ENCODE results near the gene HES2. TPM values are rescaled to one million over a fixed set of nuclear protein-coding genes. Genes with fewer than 3 reads are reported as not detected.

HES2 gene
- total and polyA plus RNA-seq, 4 donors = 0.10 TPM; not detected in 3

DNA sequence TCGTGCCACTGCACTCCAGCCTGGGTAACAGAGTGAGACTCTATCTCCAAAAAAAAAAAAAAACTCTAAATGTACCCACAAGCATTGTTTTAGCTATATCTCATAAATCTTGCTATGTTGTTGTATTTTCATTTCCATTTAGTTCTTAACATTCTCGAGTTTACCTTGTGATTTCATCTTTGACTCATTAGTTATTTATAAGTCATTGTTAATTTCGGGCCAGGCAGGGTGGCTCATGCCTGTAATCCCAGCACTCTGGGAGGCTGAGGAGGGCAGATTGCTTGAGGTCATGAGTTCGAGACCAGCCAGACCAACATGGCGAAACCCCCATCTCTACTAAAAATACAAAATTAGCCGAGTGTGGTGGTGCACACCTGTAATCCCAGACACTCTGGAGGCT lies 11.7 kb downstream of the HES2 start:
- DNase-seq (ENCODE audit: low spot score) = no peak
- H3K36me3 ChIP-seq (ENCODE audit: control insufficient read depth in 4 of 4, insufficient read depth in 3 of 4, low read depth in 1 of 4, low read length in 3 of 4) = no peaks in the 10 kb centered on the region
- H3K9ac ChIP-seq (ENCODE audit: low read depth in 1 of 2, low read length in 2 of 2) = no peak overlapping the region
- H3K4me3 ChIP-seq (ENCODE audit: low read depth in 1 of 3, low read length in 3 of 3) = no peak overlapping the region
- no peaks in the 10 kb centered on the region for H3K9me3 ChIP-seq (ENCODE audit: control insufficient read depth in 4 of 4, low read length in 3 of 4)
- WGBS = 91% methylated on average over 6 of the region's 6 CpGs
- H3K27ac ChIP-seq (ENCODE audit: low read depth in 1 of 2, low read length in 2 of 2) = no peak overlapping the region
- H3K4me1 ChIP-seq (ENCODE audit: control insufficient read depth in 4 of 4, insufficient read depth in 4 of 4, low read length in 3 of 4) = peaks cover 0 to 8% (median 4%) of the 10 kb centered on the region in 4 donors
- no peak for TF ChIP-seq HNF4A (conservative IDR thresholded peaks at IDR 0.05)
- no peak for TF ChIP-seq SP1 (IDR thresholded peaks at IDR 0.05)
- TF ChIP-seq FOXA1 (IDR thresholded peaks at IDR 0.05) = no peak
- no peak for TF ChIP-seq RAD21 (IDR thresholded peaks at IDR 0.05)
- no peak for TF ChIP-seq JUND (IDR thresholded peaks at IDR 0.05)
- no peak for TF ChIP-seq HNF4G (IDR thresholded peaks at IDR 0.05)
- TF ChIP-seq, protein P1, sequence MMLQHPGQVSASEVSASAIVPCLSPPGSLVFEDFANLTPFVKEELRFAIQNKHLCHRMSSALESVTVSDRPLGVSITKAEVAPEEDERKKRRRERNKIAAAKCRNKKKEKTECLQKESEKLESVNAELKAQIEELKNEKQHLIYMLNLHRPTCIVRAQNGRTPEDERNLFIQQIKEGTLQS (IDR thresholded peaks at IDR 0.05) = no peak
- TF ChIP-seq, protein P2, sequence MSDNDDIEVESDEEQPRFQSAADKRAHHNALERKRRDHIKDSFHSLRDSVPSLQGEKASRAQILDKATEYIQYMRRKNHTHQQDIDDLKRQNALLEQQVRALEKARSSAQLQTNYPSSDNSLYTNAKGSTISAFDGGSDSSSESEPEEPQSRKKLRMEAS (IDR thresholded peaks at IDR 0.05) = no peak
- TF ChIP-seq FOXA2 (IDR thresholded peaks at IDR 0.05) = no peak
- TF ChIP-seq, protein P3, sequence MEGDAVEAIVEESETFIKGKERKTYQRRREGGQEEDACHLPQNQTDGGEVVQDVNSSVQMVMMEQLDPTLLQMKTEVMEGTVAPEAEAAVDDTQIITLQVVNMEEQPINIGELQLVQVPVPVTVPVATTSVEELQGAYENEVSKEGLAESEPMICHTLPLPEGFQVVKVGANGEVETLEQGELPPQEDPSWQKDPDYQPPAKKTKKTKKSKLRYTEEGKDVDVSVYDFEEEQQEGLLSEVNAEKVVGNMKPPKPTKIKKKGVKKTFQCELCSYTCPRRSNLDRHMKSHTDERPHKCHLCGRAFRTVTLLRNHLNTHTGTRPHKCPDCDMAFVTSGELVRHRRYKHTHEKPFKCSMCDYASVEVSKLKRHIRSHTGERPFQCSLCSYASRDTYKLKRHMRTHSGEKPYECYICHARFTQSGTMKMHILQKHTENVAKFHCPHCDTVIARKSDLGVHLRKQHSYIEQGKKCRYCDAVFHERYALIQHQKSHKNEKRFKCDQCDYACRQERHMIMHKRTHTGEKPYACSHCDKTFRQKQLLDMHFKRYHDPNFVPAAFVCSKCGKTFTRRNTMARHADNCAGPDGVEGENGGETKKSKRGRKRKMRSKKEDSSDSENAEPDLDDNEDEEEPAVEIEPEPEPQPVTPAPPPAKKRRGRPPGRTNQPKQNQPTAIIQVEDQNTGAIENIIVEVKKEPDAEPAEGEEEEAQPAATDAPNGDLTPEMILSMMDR (IDR thresholded peaks at IDR 0.05; ENCODE audit: low read depth, low read length, missing input control) = no peak
- TF ChIP-seq, protein P4, sequence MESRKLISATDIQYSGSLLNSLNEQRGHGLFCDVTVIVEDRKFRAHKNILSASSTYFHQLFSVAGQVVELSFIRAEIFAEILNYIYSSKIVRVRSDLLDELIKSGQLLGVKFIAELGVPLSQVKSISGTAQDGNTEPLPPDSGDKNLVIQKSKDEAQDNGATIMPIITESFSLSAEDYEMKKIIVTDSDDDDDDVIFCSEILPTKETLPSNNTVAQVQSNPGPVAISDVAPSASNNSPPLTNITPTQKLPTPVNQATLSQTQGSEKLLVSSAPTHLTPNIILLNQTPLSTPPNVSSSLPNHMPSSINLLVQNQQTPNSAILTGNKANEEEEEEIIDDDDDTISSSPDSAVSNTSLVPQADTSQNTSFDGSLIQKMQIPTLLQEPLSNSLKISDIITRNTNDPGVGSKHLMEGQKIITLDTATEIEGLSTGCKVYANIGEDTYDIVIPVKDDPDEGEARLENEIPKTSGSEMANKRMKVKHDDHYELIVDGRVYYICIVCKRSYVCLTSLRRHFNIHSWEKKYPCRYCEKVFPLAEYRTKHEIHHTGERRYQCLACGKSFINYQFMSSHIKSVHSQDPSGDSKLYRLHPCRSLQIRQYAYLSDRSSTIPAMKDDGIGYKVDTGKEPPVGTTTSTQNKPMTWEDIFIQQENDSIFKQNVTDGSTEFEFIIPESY (IDR thresholded peaks at IDR 0.05) = no peak
- TF ChIP-seq NR2F2 (IDR thresholded peaks at IDR 0.05) = no peak
- TF ChIP-seq GABPA (IDR thresholded peaks at IDR 0.05 in 1 of 2, conservative IDR thresholded peaks at IDR 0.05 in 1 of 2) = no peak
- TF ChIP-seq RXRA (IDR thresholded peaks at IDR 0.05) = no peak
- H3K27me3 ChIP-seq (ENCODE audit: control insufficient read depth in 4 of 4, insufficient read depth in 4 of 4, low read length in 3 of 4) = peaks cover 0 to 4% (median 0%) of the 10 kb centered on the region in 4 donors

DNA sequence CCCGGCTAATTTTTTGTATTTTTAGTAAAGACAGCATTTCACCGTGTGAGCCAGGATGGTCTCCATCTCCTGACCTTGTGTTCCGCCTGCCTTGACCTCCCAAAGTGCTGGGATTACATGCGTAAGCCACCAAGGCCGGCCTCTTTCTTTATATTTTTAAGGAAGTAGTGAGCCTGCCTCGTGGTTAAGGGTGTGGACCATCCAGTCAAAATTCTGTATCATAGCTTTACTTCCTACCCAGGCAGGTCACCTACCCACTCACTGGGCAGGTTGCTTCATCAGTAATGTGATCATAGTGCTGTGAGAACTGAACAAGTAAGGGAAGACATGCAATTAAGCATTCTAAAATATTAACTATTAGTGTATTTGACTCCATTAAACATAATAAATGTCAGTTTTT lies 18.0 kb downstream of the HES2 start:
- TF ChIP-seq RXRA (IDR thresholded peaks at IDR 0.05) (no peak), JUND (IDR thresholded peaks at IDR 0.05) (no peak), YY1 (IDR thresholded peaks at IDR 0.05) (no peak), RAD21 (IDR thresholded peaks at IDR 0.05) (no peak), HNF4G (IDR thresholded peaks at IDR 0.05) (no peak), TAF1 (conservative IDR thresholded peaks at IDR 0.05) (no peak), SP1 (IDR thresholded peaks at IDR 0.05) (no peak), FOXA2 (IDR thresholded peaks at IDR 0.05) (no peak), NR2F2 (IDR thresholded peaks at IDR 0.05) (no peak), HNF4A (conservative IDR thresholded peaks at IDR 0.05) (no peak), EGR1 (IDR thresholded peaks at IDR 0.05; ENCODE audit: low read depth in 2 of 2) (no peak)
- TF ChIP-seq, protein P3 (IDR thresholded peaks at IDR 0.05; ENCODE audit: low read depth, low read length, missing input control) = no peak
- TF ChIP-seq, protein P5, sequence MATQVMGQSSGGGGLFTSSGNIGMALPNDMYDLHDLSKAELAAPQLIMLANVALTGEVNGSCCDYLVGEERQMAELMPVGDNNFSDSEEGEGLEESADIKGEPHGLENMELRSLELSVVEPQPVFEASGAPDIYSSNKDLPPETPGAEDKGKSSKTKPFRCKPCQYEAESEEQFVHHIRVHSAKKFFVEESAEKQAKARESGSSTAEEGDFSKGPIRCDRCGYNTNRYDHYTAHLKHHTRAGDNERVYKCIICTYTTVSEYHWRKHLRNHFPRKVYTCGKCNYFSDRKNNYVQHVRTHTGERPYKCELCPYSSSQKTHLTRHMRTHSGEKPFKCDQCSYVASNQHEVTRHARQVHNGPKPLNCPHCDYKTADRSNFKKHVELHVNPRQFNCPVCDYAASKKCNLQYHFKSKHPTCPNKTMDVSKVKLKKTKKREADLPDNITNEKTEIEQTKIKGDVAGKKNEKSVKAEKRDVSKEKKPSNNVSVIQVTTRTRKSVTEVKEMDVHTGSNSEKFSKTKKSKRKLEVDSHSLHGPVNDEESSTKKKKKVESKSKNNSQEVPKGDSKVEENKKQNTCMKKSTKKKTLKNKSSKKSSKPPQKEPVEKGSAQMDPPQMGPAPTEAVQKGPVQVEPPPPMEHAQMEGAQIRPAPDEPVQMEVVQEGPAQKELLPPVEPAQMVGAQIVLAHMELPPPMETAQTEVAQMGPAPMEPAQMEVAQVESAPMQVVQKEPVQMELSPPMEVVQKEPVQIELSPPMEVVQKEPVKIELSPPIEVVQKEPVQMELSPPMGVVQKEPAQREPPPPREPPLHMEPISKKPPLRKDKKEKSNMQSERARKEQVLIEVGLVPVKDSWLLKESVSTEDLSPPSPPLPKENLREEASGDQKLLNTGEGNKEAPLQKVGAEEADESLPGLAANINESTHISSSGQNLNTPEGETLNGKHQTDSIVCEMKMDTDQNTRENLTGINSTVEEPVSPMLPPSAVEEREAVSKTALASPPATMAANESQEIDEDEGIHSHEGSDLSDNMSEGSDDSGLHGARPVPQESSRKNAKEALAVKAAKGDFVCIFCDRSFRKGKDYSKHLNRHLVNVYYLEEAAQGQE (IDR thresholded peaks at IDR 0.05) = no peak
- TF ChIP-seq, protein P4 (IDR thresholded peaks at IDR 0.05) = no peak
- TF ChIP-seq, protein P2 (IDR thresholded peaks at IDR 0.05) = no peak
- Histone ChIP-seq H3K36me3 (ENCODE audit: control insufficient read depth in 4 of 4, insufficient read depth in 3 of 4, low read depth in 1 of 4, low read length in 3 of 4) (no peaks in the 10 kb centered on the region), H3K4me1 (ENCODE audit: control insufficient read depth in 4 of 4, insufficient read depth in 4 of 4, low read length in 3 of 4) (no peaks in the 10 kb centered on the region), H3K9me3 (ENCODE audit: control insufficient read depth in 4 of 4, low read length in 3 of 4) (no peaks in the 10 kb centered on the region), H3K4me3 (ENCODE audit: low read depth in 1 of 3, low read length in 3 of 3) (no peak overlapping the region), H3K27ac (ENCODE audit: low read depth in 1 of 2, low read length in 2 of 2) (no peak overlapping the region), H3K9ac (ENCODE audit: low read depth in 1 of 2, low read length in 2 of 2) (no peak overlapping the region), H3K27me3 (ENCODE audit: control insufficient read depth in 4 of 4, insufficient read depth in 4 of 4, low read length in 3 of 4) (peaks cover 0 to 4% (median 0%) of the 10 kb centered on the region in 4 donors)
- no peak for DNase-seq (ENCODE audit: low spot score)
- 68% methylated on average over 6 of the region's 6 CpGs for WGBS

Data from liver (tissue), 9 donors.